HepG2 (cell line): ENCODE measurements around the gene TECPR1. TPM values are rescaled to one million over a fixed set of nuclear protein-coding genes. Genes with fewer than 3 reads are reported as not detected.

Experiments used
- ARNTL ChIP-seq: sonication (generic); formaldehyde crosslinking; IDR thresholded peaks from 2 replicates; pipeline ENCODE4 v1.4.0; 2020; ENCODE audit warnings: mild to moderate bottlenecking, missing genetic modification reagents
- ATAD3A ChIP-seq: sonication (generic); formaldehyde crosslinking; IDR thresholded peaks from 2 replicates; pipeline ENCODE4 v1.4.0; 2020; ENCODE audit warnings: missing genetic modification reagents
- FIP1L1 ChIP-seq: fragments of 200-400 bp; formaldehyde crosslinking; IDR thresholded peaks from 2 replicates; pipeline ENCODE4 v1.6.1; 2018; ENCODE audit warnings: low read depth, mild to moderate bottlenecking, low read length, moderate library complexity, borderline replicate concordance; ENCODE audit not compliant: insufficient read depth
- HOXA9 ChIP-seq: sonication (generic); formaldehyde crosslinking; IDR thresholded peaks from 2 replicates; pipeline ENCODE4 v1.8.1; 2022; ENCODE audit warnings: missing genetic modification reagents, mild to moderate bottlenecking, moderate library complexity, borderline replicate concordance
- ISX ChIP-seq: sonication (generic); formaldehyde crosslinking; conservative IDR thresholded peaks from 2 replicates; pipeline ENCODE4 v1.5.0; 2020; ENCODE audit warnings: missing genetic modification reagents
- NFYC ChIP-seq: IDR thresholded peaks from 2 replicates; pipeline ENCODE4 v1.6.1; 2016; ENCODE audit warnings: missing genetic modification reagents, missing compliant biosample characterization
- ZNF235 ChIP-seq: sonication (generic); formaldehyde crosslinking; IDR thresholded peaks from 2 replicates; pipeline ENCODE4 v1.8.1; 2023; ENCODE audit warnings: mild to moderate bottlenecking, missing genetic modification reagents, borderline replicate concordance
- ZNF317 ChIP-seq: sonication (generic); formaldehyde crosslinking; IDR thresholded peaks from 2 replicates; pipeline ENCODE4 v1.5.0; 2020; ENCODE audit warnings: mild to moderate bottlenecking, missing genetic modification reagents
- ZNF33B ChIP-seq: sonication (generic); formaldehyde crosslinking; IDR thresholded peaks from 2 replicates; pipeline ENCODE4 v1.5.1; 2020; ENCODE audit warnings: mild to moderate bottlenecking, missing genetic modification reagents
- ZNF547 ChIP-seq: sonication (generic); formaldehyde crosslinking; IDR thresholded peaks from 2 replicates; pipeline ENCODE4 v1.5.1; 2020; ENCODE audit warnings: mild to moderate bottlenecking, missing genetic modification reagents
- ZNF7 ChIP-seq: IDR thresholded peaks from 2 replicates; pipeline ENCODE4 v1.6.1; 2016; ENCODE audit warnings: missing biosample characterization, missing genetic modification reagents
- ZNF709 ChIP-seq: sonication (generic); formaldehyde crosslinking; IDR thresholded peaks from 2 replicates; pipeline ENCODE4 v1.5.0; 2020; ENCODE audit warnings: mild to moderate bottlenecking, missing genetic modification reagents
- ZNF737 ChIP-seq: sonication (generic); formaldehyde crosslinking; IDR thresholded peaks from 2 replicates; pipeline ENCODE4 v1.5.0; 2020; ENCODE audit warnings: missing genetic modification reagents, mild to moderate bottlenecking, borderline replicate concordance
- ZSCAN22 ChIP-seq: sonication (generic); formaldehyde crosslinking; IDR thresholded peaks from 2 replicates; pipeline ENCODE4 v1.4.0; 2020; ENCODE audit warnings: mild to moderate bottlenecking, missing genetic modification reagents
- polyA plus RNA-seq, 8 experiments: library from polyadenylated mRNA; depleted of rRNA in 3 of 8; stranded (reverse) in 7 of 8; unstranded in 1 of 8; fragments of >200 nt; fragmentation: Illumina TruSeq in 4 of 8; extraction: Trizol in 4 of 8; gene quantifications; 2 replicates each; pipeline versions ENCODE4 v1.2.1 to v1.2.3, GENCODE V29; 2011 to 2016; ENCODE audit warnings: low read depth in 4 of 8, missing spikeins in 1 of 8, mixed read lengths in 1 of 8; ENCODE audit not compliant: insufficient read depth in 1 of 8
- total RNA-seq, 5 experiments: library from RNA; depleted of rRNA; stranded (reverse); fragments of >200 nt; fragmentation: Illumina TruSeq; extraction: Trizol; gene quantifications; 2 replicates each; pipeline ENCODE4 v1.2.3, GENCODE V29; 2016; ENCODE audit warnings: low read depth in 1 of 5
- TF ChIP-seq, protein P1 (sequence below): sonication (generic); formaldehyde crosslinking; IDR thresholded peaks from 2 replicates; pipeline ENCODE4 v1.5.1; 2020; ENCODE audit warnings: missing genetic modification reagents, mild to moderate bottlenecking, borderline replicate concordance
- TF ChIP-seq, protein P2 (sequence below), 2 experiments: sonication (generic) in 1 of 2; formaldehyde crosslinking in 1 of 2; IDR thresholded peaks; 2 replicates each; pipeline versions ENCODE4 v1.4.0 to v1.6.1; 2018 to 2020; ENCODE audit warnings: missing genetic modification reagents in 2 of 2, borderline replicate concordance in 1 of 2, low read depth in 1 of 2, mild to moderate bottlenecking in 1 of 2, missing biosample characterization in 1 of 2
- TF ChIP-seq, protein P3 (sequence below): sonication (generic); formaldehyde crosslinking; conservative IDR thresholded peaks from 2 replicates; pipeline ENCODE4 v1.8.0; 2022; ENCODE audit warnings: low read depth, missing genetic modification reagents
- TF ChIP-seq, protein P4 (sequence below): sonication (generic); formaldehyde crosslinking; IDR thresholded peaks from 2 replicates; pipeline ENCODE4 v1.4.0; 2020; ENCODE audit warnings: mild to moderate bottlenecking, missing genetic modification reagents

TECPR1 gene
- total and polyA plus RNA-seq, 2 of the 13 experiments (the other 11 are each of a cell fraction or from before 2014, with no cell fraction given) = 2.3 to 6.3 TPM

DNA sequence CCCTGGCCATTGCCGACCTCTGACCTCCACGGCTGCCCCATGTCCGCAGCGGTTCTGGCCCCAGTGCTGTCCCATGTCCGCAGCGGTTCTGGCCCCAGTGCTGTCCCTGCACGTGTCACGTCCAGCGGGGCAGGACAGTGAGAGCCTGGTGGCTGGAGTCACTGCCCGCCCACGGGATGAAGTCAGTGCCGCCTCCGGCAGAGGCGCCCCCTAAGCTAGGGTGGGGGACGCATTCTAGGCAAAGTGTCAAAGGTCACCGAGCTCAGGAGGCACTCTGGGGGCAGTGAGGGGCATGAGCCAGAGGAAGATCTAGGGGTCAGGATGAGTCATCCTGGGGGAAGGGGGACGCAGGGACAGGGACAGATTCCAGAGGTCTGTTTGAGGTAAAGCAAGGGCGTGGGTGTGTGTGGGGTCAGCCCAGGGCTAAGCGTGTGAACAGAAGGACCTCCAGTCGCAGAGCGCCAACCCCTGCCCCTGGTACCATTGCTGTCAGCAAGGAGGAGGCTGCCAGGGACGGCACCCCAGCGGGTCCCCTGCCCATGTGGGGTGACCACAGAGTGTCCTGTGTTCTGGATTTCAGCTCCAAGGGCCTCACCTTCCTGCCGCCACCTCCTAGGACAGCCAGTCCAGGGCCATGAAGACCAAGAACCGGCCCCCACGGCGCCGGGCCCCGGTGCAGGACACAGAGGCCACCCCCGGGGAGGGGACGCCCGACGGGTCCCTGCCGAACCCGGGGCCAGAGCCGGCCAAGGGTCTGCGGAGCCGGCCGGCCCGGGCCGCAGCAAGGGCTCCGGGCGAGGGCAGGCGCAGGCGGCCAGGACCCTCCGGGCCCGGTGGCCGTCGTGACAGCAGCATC is 40.1 kb downstream of the TECPR1 start (continued):
- TF ChIP-seq, protein P1, sequence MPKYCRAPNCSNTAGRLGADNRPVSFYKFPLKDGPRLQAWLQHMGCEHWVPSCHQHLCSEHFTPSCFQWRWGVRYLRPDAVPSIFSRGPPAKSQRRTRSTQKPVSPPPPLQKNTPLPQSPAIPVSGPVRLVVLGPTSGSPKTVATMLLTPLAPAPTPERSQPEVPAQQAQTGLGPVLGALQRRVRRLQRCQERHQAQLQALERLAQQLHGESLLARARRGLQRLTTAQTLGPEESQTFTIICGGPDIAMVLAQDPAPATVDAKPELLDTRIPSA = no peak
- TF ChIP-seq, protein P2, sequence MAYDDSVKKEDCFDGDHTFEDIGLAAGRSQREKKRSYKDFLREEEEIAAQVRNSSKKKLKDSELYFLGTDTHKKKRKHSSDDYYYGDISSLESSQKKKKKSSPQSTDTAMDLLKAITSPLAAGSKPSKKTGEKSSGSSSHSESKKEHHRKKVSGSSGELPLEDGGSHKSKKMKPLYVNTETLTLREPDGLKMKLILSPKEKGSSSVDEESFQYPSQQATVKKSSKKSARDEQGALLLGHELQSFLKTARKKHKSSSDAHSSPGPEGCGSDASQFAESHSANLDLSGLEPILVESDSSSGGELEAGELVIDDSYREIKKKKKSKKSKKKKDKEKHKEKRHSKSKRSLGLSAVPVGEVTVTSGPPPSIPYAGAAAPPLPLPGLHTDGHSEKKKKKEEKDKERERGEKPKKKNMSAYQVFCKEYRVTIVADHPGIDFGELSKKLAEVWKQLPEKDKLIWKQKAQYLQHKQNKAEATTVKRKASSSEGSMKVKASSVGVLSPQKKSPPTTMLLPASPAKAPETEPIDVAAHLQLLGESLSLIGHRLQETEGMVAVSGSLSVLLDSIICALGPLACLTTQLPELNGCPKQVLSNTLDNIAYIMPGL (CRISPR knock-in tag; IDR thresholded peaks at IDR 0.05; ENCODE audit: borderline replicate concordance in 1 of 2, low read depth in 1 of 2) = no peak
- TF ChIP-seq ZNF709 (CRISPR knock-in tag) (no peak), ZNF737 (CRISPR knock-in tag) (no peak), ZSCAN22 (CRISPR knock-in tag) (no peak), NFYC (CRISPR knock-in tag) (no peak), ZNF235 (CRISPR knock-in tag) (0 out of 2 replicates have a peak, but pooled peaks have one; percentile 10), ZNF33B (CRISPR knock-in tag) (no peak), ATAD3A (no peak), ZNF547 (CRISPR knock-in tag) (no peak), ARNTL (CRISPR knock-in tag) (peak; percentile 93), FIP1L1 (no peak), ZNF317 (0 out of 2 replicates have a peak, but pooled peaks have one; percentile 47), HOXA9 (CRISPR knock-in tag) (no peak), ISX (CRISPR knock-in tag) (no peak), ZNF7 (CRISPR knock-in tag) (no peak)
- TF ChIP-seq, protein P3, sequence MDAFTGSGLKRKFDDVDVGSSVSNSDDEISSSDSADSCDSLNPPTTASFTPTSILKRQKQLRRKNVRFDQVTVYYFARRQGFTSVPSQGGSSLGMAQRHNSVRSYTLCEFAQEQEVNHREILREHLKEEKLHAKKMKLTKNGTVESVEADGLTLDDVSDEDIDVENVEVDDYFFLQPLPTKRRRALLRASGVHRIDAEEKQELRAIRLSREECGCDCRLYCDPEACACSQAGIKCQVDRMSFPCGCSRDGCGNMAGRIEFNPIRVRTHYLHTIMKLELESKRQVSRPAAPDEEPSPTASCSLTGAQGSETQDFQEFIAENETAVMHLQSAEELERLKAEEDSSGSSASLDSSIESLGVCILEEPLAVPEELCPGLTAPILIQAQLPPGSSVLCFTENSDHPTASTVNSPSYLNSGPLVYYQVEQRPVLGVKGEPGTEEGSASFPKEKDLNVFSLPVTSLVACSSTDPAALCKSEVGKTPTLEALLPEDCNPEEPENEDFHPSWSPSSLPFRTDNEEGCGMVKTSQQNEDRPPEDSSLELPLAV (CRISPR knock-in tag) = no peak
- TF ChIP-seq, protein P4, sequence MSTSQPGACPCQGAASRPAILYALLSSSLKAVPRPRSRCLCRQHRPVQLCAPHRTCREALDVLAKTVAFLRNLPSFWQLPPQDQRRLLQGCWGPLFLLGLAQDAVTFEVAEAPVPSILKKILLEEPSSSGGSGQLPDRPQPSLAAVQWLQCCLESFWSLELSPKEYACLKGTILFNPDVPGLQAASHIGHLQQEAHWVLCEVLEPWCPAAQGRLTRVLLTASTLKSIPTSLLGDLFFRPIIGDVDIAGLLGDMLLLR (CRISPR knock-in tag) = no peak
